HG02623 (cell line): ENCODE results near the gene LRTM2.

ENCODE experiments used
- ATAC-seq: cut with Tn5 transposase; IDR thresholded peaks from one replicate; pipeline ENCODE4 v1.9.1; 2021; ENCODE audit warnings: moderate library complexity; ENCODE audit not compliant: unreplicated experiment

Gene LRTM2

DNA sequence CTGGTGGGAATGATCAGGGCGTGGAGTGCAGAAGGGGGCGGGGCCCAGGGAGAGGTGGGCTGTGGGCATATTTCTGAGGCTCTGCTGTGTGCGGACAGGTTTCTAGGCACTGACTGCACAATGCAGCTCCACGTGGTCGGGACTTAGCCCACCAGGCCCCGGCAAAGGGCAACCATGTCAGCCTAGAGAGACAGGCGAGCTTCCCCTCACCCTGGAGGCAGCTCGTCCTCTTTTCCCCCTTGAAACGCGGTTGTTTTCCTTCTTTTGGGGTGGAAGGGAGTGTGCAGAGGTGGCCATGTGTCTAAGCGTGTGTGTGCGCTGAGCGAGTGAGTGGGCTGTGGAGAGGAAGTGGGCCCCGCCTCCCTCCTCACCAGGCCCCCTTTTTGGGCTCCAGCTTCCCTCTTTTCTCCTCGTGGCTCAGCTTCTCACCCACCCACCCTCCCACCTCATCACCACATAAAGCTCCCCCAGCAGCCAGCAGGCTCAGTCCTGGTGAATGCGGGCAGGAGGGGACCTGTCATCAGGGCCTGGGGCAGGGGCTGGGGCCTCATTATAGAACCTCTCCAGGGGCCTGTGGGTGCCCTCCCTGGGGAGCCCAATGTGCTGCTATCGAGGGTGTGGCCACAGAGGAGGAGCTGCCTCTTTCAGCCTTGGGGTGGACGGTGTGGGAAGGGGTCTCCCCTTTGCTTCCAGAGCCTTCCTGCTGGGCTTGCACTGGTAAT lies 22.0 kb downstream of the LRTM2 start:
- ATAC-seq = no peak

DNA sequence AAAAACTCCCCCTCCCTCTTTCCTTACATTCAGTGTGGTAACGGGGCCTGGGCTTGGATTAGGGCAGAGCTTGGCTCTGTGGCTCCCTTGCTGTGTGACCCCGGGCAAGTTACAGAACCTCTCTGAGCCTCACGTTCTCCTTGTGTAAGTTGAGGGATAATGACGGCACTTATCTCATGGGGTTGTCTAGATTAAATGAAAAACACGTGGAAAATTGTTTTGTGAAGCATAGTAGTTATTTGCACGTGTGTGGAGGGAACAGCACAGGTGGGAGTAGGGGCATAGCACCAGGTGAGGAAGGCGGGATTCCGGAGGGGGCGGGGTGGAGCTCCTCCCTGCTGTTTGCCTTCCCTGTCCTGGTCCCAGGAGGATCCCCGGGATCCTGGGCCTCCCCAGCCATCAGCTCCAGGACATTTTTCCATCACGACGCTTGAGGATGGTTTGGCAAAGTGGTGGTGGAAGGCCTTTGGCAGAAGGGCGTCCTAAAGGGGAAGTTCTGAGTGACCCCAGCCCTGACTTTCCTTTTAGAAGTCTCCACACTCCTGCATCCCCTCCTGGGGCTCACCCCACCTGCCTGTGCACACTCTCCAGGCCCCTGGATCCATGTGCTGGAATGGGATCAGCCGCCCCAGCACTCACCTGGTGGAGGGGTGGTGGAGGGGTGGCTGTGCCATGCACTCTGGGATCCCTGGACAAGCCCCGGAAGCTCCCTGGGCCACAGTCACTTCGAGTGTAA lies 22.7 kb downstream of the LRTM2 start:
- no peak for ATAC-seq

DNA sequence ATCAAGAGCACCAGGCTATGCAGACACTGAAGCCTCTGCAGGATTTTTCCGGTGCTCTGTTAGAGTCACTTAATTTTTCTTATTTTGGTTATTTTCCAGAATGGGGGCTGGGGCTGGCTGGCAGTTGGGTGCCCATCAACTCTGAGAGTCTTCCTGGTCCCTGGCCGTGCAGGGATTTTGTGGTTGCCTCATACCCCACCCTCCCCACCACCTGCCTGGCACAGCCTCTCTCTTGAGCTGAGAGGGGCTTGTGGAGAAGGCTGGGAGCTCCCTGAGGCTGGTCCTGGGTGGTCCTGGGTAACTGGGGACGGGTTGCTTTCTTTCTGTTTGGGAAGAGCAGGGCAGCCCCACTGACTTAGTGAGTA lies 23.3 kb downstream of the LRTM2 start:
- ATAC-seq = no peak

DNA sequence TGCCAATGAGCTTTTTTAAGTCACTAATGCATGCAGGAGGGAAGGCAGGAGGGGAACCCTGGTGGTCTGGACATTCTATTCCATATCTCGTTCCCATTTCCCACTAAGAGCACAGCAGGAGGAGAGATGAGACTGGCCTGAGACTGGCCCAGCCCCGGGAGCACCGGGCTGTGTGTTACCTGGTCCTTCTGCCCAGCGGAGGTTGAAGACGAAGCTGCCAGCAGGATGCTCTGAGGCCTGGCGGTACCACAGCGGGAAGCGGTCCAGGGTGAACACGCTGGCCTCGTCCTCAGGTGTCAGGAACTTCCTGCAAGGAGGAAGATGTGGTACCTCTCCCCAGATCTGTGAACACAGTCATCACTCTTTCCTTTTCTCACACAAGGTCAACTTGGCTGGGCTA lies 23.9 kb downstream of the LRTM2 start:
- ATAC-seq = no peak

DNA sequence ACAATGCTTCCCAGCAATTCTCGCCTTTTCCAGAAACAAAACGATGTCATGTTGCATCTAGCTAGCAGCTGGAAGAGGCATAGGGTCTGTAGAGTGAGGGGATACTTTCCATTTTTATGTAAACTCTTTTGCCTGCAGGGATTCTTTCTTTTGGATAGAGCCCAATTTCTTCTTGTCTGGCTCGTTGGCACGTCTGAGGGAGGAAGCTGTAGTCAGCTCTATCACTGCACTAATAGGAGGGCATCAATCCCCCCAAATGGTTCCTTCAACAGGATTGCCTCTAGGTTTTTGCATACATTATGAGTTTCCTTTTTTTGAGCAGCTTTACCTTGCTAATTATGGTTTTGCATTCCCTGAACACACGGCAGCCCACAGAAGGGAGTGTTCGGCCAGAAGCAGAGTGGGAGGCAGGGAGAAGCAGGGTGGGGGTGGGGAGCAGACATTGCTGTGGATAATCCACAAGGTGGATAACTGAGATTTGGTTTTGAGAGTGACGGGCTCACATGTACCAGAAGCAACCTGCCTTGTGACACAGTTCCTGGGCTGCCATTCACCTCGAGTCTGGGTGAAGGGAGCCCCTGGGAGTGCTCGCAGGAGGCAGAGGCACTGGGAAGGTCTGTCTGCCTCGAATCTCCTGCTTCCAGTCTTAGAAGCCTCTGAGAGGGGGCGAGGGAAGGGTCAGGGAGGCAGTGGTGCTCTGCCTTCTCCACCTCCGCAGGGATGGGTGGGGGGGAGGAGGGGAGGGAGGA lies 24.5 kb downstream of the LRTM2 start:
- no peak for ATAC-seq

DNA sequence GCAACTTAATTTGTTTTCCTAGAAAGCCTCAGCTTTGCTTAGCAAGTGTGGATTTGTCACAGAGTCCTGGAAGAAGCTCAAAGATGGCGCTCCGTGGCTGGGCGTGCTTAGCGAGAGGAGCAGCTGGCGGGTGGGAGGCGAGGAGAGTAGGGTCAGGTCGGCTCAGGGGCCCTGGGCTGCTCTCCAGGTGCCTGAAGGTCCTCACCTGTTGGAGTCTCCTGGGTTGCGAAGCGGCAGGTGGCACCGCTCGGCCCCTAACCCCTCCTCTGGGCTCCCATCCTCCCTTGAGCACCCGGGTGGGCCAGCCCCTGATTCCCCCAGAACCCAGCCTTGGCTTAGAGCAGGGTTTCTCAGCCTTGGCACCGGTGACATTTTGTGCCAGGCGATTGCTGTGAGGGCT lies 25.1 kb downstream of the LRTM2 start:
- no peak for ATAC-seq

DNA sequence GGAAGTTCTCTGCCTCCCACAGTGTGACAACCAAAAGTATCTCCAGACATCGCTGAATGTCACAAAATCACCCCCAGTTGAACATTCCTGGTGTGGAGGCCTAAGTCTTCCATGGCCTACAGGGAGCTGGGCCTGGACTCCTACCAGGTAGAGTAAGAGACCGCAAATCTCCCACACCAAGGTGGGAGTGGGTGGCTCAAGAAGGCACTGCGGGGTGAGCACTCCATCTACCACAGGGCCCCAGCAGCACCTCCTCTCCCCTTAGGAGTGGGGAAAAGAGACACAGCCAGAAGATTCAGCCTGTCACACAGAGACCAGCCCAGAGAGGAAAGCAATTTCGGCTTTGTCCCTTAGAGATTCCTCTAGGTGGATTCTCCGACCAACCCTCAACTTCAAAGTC lies 25.5 kb downstream of the LRTM2 start:
- ATAC-seq = no peak

DNA sequence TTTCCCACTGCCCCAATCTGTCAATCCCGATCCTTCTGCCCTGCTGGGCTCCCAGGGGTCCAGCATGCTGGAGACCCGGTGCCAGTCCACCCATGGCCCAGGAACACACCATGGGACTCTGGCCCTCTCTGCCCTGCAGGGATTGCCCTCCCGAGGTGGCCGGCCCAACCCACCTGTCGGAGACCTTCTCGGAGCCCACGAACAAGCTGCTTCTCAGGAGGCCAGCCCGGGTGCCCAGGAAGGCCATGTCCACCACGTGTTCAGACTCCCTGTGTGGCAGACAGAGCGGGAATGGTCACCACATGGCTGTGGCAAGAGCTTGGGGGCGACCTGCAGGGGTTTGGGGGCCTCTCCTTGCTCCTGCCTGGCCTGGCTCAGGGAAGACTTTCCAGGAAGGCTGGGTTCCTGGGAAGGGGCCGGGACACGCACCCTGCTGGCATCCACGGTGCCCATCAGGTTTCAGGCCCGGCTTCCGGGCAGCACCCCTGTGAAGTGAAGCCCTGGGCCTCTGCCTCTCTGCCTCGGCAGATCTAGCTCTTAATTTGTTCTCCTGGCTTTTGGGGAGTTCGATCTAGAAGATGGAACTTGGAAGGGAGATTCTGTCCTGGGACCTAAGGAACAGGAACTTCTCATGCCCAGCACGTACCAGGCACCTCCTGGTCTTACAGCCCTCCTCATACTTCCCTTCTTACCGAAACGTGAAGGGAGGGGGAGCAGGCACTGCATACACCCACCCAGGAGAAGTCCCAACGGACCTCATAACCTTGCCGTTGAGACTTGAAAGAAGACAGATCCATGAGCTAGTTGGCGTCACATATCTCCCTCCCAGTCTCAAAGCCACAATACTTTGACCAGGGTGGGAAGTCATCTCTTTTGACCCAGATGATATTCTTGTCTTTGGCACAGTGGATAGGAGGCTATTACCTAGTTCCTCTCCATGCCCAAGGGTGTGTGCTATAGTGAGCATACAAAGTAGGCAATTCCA lies 26.3 kb downstream of the LRTM2 start:
- no peak for ATAC-seq

DNA sequence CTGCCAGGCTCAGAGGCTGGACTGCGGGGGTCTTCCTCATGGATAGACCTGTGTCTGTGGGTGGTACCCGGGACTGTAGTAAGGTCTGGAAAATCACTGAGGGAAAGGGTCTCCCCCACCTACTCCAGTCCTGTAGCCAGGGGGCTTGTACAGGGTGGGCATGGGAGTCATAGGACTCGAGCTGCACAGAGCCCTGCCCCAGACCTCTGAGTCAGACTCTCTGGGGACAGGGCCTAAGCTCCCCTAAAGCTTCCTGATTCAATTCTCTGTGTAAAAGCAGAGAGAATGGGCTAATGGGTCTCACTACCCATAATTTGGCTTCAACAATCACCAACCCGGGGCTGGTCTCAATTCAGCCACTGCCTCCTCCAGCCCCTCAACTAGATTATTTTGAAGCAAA lies 27.0 kb downstream of the LRTM2 start:
- ATAC-seq = no peak

DNA sequence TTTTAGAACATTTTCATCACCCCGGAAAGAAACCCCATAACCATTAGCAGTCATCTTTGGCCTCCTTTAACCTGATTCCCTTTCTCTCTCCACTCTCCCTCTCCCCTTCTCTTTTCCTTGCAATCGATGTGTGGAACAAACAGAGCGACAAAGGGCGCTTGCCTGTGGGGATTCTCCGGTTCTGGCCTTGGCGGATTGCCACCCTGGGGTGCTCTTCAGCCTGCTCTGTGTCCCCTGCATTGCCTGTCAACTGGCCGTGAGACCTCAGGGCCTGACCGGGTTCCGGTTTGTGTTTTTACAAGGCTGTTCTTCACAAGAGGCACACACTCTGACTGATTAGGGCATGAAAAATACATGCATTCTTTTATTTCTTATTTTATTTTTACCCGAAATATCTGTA lies 27.8 kb downstream of the LRTM2 start:
- ATAC-seq = no peak

DNA sequence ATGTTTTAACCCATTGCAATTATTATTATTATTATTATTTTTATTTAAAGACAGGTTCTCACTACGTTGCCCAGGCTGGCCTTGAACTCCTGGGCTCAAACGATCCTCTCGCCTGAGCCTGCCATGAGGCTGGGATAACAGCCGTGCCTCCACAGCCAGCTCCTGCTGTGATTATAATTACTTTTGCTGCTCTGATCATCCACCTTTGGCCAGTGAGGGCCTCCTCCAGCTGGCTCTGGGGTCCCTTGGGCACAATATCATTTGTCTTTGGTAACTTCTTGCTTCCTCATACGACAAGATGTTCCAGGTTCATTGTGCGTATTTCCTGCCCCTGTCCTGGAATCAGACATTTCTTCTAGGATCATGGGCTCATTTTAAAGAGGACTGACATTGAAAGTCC lies 28.4 kb downstream of the LRTM2 start:
- ATAC-seq = no peak

DNA sequence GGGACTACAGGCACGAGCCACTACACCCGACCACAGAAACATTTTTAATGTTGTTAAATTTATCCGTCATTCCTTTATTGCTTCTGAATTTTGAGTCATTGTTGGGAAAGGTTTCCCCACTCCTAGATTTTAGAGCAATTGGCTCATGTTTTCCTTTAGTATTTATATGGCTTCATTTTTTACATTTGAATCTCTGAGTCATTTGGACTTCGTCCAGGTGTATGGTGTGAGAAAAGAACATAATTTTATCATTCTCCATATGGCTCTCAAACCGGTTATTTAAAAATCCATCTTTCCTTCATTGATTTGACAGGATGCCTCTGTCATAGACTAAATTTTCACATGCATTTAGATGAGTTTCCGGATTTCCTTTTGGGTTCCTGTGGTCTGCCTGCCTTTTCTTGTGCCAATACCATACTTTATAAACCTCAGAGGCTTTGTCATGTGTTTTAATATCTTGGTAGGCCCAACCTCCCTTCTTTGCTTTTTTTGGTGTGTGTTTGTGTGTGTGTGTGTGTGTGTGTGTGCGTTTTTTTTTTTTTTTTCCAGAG lies 30.9 kb downstream of the LRTM2 start:
- no peak for ATAC-seq

DNA sequence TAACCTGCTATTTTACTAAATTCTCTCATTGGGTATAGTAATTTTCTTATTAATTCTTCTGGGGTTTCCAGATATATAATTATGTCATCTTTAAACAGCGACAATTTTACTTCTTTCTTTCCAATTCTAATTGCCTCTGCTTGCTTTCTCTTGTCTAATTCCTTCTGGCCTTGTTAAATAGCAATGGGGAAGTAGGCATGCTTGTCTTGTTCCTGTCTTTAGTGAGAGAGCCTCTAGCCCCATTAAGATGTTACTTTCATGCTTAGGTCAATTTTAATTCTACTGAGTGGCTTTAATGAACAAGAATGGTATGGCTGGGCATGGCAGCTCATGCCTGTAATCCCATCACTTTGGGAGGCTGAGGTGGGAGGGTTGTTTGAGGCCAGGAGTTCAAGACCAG lies 31.7 kb downstream of the LRTM2 start:
- no peak for ATAC-seq

DNA sequence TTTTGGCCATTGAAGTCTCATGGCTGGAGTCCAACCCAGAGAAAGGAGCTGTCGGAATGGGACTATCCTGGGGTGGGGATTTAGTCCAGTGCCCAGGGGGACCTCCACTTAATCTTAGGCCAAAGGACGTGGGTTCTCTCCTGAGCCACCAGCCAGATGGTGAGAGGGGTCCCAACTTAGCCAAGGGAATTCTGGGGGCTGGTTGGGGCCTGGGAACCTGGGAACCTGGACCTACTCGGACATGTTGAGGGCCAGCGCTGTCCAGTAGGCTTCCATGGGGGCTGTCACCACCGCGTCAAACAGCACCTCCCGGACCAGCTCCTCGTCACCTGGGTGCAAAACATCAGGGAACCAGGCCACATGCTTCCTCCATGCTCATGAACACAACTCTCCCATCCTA lies 33.4 kb downstream of the LRTM2 start:
- ATAC-seq = no peak

DNA sequence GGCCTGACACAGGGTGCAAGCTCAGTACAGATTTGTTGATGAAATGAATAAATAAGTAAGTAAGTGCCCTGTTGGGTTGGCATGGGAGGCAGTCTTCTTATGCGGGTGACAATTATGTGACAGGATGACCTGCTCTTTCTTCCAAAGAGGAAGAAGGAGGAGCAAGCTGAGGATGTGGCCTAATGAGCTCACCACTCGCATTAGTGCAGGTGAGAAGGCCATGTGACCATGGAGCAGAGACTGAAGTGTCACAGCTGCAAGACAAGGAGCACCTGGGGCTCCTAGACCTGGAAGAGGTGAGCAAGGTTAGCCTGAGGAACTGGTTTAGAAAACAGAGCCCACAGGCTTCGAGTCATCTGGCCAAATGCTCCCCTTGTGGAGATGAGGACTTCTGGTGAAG lies 34.9 kb downstream of the LRTM2 start:
- ATAC-seq = no peak

DNA sequence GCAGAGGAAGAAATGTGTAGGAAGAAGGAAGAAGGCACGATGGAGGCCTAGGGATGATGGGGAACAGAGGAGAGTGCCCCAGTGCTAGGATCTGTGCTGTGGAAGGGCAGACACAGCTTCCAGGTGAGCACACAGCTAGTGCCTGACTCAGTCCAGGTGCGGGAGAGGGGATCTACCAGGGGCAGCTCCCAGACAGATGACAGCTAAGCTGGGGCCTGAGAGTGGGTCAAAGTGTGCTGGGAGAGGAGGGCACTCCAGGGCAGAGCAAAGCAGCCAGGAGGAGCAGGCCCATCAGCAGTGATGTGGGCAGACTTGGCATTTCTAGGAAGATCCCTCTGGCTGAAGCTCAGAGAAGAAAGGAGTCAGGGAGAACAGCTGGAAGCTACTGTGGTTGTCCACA lies 36.7 kb downstream of the LRTM2 start:
- no peak for ATAC-seq

DNA sequence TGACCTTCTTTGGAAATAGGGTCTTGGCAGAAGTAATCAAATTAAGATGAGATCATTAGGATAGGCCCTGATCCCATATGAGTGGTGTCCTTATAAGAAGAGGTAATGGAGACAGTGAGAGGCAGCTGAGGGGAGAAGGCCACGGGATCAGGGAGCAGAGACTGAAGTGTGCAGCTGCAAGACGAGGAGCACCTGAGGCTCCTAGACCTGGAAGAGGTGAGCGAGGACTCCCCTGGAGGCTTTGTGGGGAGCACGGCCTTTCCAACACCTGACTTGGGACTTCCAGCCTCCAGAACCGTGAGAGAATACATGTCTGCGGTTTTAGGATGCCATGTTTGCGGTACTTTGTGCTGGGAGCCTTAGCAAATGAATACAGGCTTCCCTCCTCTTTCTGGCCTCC lies 37.5 kb downstream of the LRTM2 start:
- ATAC-seq = no peak

DNA sequence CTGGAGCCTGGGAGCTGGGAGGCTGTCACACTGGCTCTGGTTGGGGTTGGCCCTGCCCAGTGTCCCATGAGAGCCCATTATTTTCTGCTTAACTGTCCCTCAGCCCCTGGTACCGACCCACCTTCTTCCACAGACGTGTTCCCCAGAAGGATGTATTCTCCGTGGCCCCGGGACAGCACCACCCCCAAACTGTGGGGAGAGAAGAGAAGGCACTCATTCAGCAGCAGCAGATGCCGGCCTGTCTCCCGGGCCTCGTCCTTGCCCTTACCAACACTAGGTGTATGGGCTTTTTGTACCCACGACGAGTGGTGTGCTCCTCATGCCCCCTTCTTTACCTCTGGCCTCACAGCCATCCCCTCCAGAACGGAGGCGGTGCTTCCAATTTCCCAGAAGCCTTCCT lies 38.1 kb downstream of the LRTM2 start:
- ATAC-seq = no peak

DNA sequence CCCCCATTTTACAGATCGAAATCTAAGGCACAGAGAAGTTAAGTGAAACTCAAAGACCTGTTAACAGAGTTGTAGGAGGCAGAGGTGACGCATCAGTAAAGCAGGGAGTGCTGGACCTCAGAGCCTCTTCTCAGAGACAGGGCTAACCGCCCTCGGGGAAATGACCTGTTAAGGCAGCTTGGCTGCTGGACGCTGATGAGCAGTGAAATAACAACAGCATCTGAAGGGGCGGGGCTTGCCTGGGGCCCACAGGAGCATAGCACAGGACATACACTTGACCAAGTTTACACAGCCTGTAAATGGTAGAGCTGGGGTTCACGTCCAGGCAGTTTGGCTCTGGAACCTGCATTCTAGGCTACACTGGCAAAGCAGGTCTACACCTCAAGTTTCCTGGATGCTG lies 39.3 kb downstream of the LRTM2 start:
- ATAC-seq = no peak

DNA sequence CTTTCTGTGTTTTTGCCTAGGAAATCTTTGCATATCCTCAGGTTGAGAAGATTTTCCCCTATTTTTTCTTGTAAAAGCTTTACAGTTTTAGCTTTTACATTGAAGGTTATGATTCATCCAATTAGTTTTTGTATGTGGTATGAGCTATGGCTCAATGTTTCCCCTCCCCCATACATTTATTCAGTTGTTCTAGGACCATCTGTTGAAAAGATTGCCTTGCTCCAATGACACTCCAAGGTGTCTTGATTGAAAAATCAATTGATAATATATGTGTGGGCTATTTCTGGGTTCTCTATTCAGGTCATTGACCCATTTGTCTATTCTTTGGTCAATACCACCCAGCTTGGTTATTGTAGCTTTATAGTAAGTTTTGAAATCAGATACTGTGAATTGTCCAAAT lies 42.6 kb downstream of the LRTM2 start:
- ATAC-seq = no peak

DNA sequence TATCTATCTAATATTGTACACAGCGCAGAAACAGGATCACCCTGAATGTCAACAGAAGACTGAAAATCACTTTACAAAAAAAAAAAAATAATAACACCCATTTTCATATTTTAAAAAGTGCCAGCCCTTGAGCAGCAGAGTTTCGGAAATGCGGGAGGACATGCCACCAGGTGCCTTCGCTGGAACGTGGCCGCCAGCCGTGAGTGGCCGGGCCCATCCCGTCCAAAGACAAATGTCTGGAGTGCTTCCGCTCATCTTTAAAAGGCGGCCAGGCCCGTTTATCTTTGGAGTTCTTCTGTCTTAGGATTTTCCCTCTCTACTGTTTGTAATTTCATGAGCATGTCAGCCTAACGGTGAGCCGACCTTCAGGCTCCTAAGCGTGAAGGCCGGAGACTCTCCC lies 43.5 kb downstream of the LRTM2 start:
- ATAC-seq = no peak
